Endothelial cell of umbilical vein (primary cell): ENCODE data around the gene VTI1A. TPM values are rescaled to one million over a fixed set of nuclear protein-coding genes. Genes with fewer than 3 reads are reported as not detected.

Experiments used
- BruUV-seq: library from RNA; stranded (reverse); fragments of 400-500 nt; replicated peaks from 2 replicates; lab custom pipeline; 2021; lab: Mats Ljungman, UMichigan
- CTCF ChIA-PET: fragments of 300-600, 350-600 bp; sonication (Branson Sonifier 250); formaldehyde crosslinking; loops from one replicate; lab custom pipeline; 2021; ENCODE audit warnings: antibody characterized with exemption, inconsistent platforms; lab: Charles Lee
- POLR2A ChIA-PET: fragments of 300-600, 350-600 bp; sonication (Branson Sonifier 250); formaldehyde crosslinking; loops from one replicate; lab custom pipeline; 2021; ENCODE audit warnings: antibody characterized with exemption, inconsistent platforms; lab: Charles Lee
- DNase-seq: peaks from one replicate; pipeline ENCODE4 v3.0.0-alpha.2; 2011; ENCODE audit warnings: low read depth, low spot score
- FAIRE-seq: peaks from 2 replicates; lab custom pipeline; 2011; peaks lifted over from hg19 to GRCh38; lab: Jason Lieb, UNC
- H2AFZ ChIP-seq: 2 replicates; pipeline ENCODE4 v1.6.0; 2012; ENCODE audit warnings: low read depth, low read length, control low read depth, inconsistent platforms
- H3K27ac ChIP-seq: 2 replicates; pipeline ENCODE4 v1.5.1; 2011; ENCODE audit warnings: low read depth, mild to moderate bottlenecking, control low read depth, low read length, moderate library complexity; ENCODE audit not compliant: insufficient read depth
- H3K27me3 ChIP-seq, 2 experiments: 2 replicates each; pipeline versions ENCODE4 v1.6.0 to v1.6.1; 2011; ENCODE audit warnings: low read length in 2 of 2, mixed read lengths in 1 of 2; ENCODE audit not compliant: control insufficient read depth in 2 of 2, insufficient read depth in 2 of 2
- H3K36me3 ChIP-seq, 2 experiments: 2 replicates in 1 of 2; 3 replicates in 1 of 2; pipeline ENCODE4 v1.5.1; 2011; ENCODE audit warnings: low read length in 2 of 2, mild to moderate bottlenecking in 1 of 2, moderate library complexity in 1 of 2; ENCODE audit not compliant: control insufficient read depth in 2 of 2, insufficient read depth in 2 of 2; ENCODE audit errors: extremely low read depth in 1 of 2
- H3K4me1 ChIP-seq: 3 replicates; pipeline ENCODE4 v1.5.1; 2011; ENCODE audit warnings: mild to moderate bottlenecking, low read length; ENCODE audit not compliant: control insufficient read depth, insufficient read depth; ENCODE audit errors: extremely low read depth
- H3K4me2 ChIP-seq: 2 replicates; pipeline ENCODE4 v1.6.1; 2011; ENCODE audit warnings: low read length, control low read depth, mixed read lengths; ENCODE audit not compliant: insufficient read depth
- H3K4me3 ChIP-seq, 3 experiments: fragments of 200-600 bp in 1 of 3; sonication (generic), shearing (Covaris generic) in 1 of 3; replicated peaks in 1 of 3; 2 replicates each; pipeline ENCODE4 v1.5.1; 2011 to 2016; ENCODE audit warnings: control low read depth in 3 of 3, low read length in 3 of 3, mild to moderate bottlenecking in 2 of 3, inconsistent platforms in 1 of 3, low read depth in 1 of 3, moderate library complexity in 1 of 3; ENCODE audit not compliant: insufficient read depth in 1 of 3
- H3K79me2 ChIP-seq: 2 replicates; pipeline ENCODE4 v1.6.0; 2012; ENCODE audit warnings: low read length, inconsistent platforms; ENCODE audit not compliant: control insufficient read depth, insufficient read depth
- H3K9ac ChIP-seq: replicated peaks from 2 replicates; pipeline ENCODE3; 2011; ENCODE audit warnings: low read length, control low read depth; ENCODE audit not compliant: insufficient read depth; ENCODE audit errors: extremely low read depth
- H3K9me1 ChIP-seq: replicated peaks from 3 replicates; pipeline ENCODE4 v1.6.0; 2011; ENCODE audit warnings: mild to moderate bottlenecking, low read length; ENCODE audit not compliant: control insufficient read depth, insufficient read depth; ENCODE audit errors: extremely low read depth
- H3K9me3 ChIP-seq: replicated peaks from 2 replicates; pipeline ENCODE4 v1.5.1; 2012; ENCODE audit warnings: low read length, inconsistent platforms; ENCODE audit not compliant: control insufficient read depth, insufficient read depth
- H4K20me1 ChIP-seq: replicated peaks from 2 replicates; pipeline ENCODE3; 2011; ENCODE audit warnings: mild to moderate bottlenecking, low read length; ENCODE audit not compliant: control insufficient read depth, insufficient read depth; ENCODE audit errors: extremely low read depth
- EZH2 ChIP-seq: IDR thresholded peaks from 2 replicates; pipeline ENCODE4 v1.6.1; 2012; ENCODE audit warnings: borderline replicate concordance, low read depth, mild to moderate bottlenecking, moderate library complexity, low read length, inconsistent platforms; ENCODE audit not compliant: severe bottlenecking
- FOS ChIP-seq: IDR thresholded peaks from 2 replicates; pipeline ENCODE4 v1.6.1; 2011; ENCODE audit warnings: mild to moderate bottlenecking, low read length, moderate library complexity, borderline replicate concordance; ENCODE audit not compliant: insufficient read depth
- GATA2 ChIP-seq: IDR thresholded peaks from 2 replicates; pipeline ENCODE4 v1.7.0; 2011; ENCODE audit warnings: low read depth, mild to moderate bottlenecking, moderate library complexity, mixed read lengths, low read length; ENCODE audit not compliant: insufficient read length, insufficient read depth
- JUN ChIP-seq: IDR thresholded peaks from 2 replicates; pipeline ENCODE4 v1.6.1; 2011; ENCODE audit warnings: borderline replicate concordance, low read depth; ENCODE audit not compliant: insufficient read length, insufficient read depth
- MYC ChIP-seq: IDR thresholded peaks from one replicate; pipeline ENCODE4 v1.6.1; 2011; ENCODE audit warnings: mild to moderate bottlenecking, low read depth, low read length
- POLR2A ChIP-seq: IDR thresholded peaks from 2 replicates; pipeline ENCODE4 v1.6.1; 2012; ENCODE audit warnings: low read depth, mild to moderate bottlenecking, control low read depth, low read length
- POLR2AphosphoS5 ChIP-seq: IDR thresholded peaks from 2 replicates; pipeline ENCODE4 v1.6.1; 2012; ENCODE audit warnings: low read depth, mild to moderate bottlenecking, control low read depth, low read length, moderate library complexity; ENCODE audit not compliant: insufficient read depth
- dilution Hi-C: fragments of 300-500 bp; cut with MboI; formaldehyde crosslinking; loops from one replicate; pipeline ENCODE4 v1.15.0; 2019; ENCODE audit warnings: low sequenced_read_pairs; ENCODE audit not compliant: extremely low pct_ligation_motif_present
- intact Hi-C: fragments of 100-400 bp; cut with micrococcal nuclease; formaldehyde crosslinking; loops from one replicate; pipeline ENCODE4 v1.10.0; 2022
- polyA plus RNA-seq, 4 experiments: library from polyadenylated mRNA; depleted of rRNA in 3 of 4; stranded (reverse) in 3 of 4; unstranded in 1 of 4; fragments of >200 nt; gene quantifications; 2 replicates each; pipeline versions ENCODE4 v1.2.1 to v1.2.3, GENCODE V29; 2011 to 2012; ENCODE audit warnings: missing spikeins in 1 of 4
- total RNA-seq: library from RNA; stranded (reverse); gene quantifications from 2 replicates; pipeline ENCODE4 v1.2.3, GENCODE V29; 2021
- TF ChIP-seq, protein P1 (sequence below): IDR thresholded peaks from 2 replicates; pipeline ENCODE4 v1.6.1; 2011; ENCODE audit not compliant: insufficient read depth, insufficient read length
- TF ChIP-seq, protein P2 (sequence below), 2 donors: IDR thresholded peaks; 1 replicate in 1 of 2; 2 replicates in 1 of 2; pipeline ENCODE4 v1.5.1; 2011; ENCODE audit warnings: low read length in 2 of 2, mild to moderate bottlenecking in 2 of 2, moderate library complexity in 2 of 2, control low read depth in 1 of 2, inconsistent platforms in 1 of 2, low read depth in 1 of 2; ENCODE audit not compliant: insufficient read depth in 1 of 2; ENCODE audit errors: extremely low read depth in 1 of 2

The VTI1A gene
- total and polyA plus RNA-seq, 2 donors (not counting 3 experiments of a cell fraction or from before 2014, with no cell fraction given) = 10.8 to 35.6 TPM

DNA sequence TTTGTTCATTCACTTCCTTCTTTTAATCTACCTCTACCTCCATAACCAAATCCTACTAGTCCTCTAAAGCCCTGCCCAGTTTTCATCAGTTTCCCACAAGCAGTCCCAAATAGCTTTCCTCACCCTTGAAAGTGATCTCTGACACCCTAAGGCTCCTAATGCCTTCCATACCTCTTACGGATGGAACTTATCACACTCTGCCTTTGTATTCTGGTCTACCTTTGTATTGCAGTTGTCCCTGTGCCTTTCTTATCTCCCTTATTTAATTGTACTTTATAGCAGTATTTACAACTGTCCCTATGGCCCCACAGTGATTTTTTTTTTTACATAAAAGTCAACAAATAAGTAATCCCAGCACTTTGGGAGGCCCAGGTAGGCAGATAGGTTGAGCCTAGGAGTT lies 39.3 kb upstream of the VTI1A start:
- H3K9me3 ChIP-seq = no peaks in the 10 kb centered on the region
- dilution Hi-C loops (no loop called here), intact Hi-C loops (no loop called here)
- ChIA-PET POLR2A (no interaction called here), CTCF (interaction anchor here (1.3 kb wide), 1 partner anchor 27 kb away, joined by 5 read pairs; no protein-coding TSS in a partner anchor)
- H3K27ac ChIP-seq = no peak overlapping the region
- peaks cover 10% of the 10 kb centered on the region for H3K4me1 ChIP-seq
- H4K20me1 ChIP-seq = no peaks in the 10 kb centered on the region
- DNase-seq (no peak), FAIRE-seq (no peak)
- no peak overlapping the region for H3K9ac ChIP-seq
- BruUV-seq = no TSS peak
- no peaks in the 10 kb centered on the region for H3K79me2 ChIP-seq
- no peaks in the 10 kb centered on the region for H3K36me3 ChIP-seq
- H3K4me3 ChIP-seq = no peak overlapping the region
- H3K27me3 ChIP-seq = no peaks in the 10 kb centered on the region
- TF ChIP-seq, protein P1, sequence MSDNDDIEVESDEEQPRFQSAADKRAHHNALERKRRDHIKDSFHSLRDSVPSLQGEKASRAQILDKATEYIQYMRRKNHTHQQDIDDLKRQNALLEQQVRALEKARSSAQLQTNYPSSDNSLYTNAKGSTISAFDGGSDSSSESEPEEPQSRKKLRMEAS = no peak
- TF ChIP-seq, protein P2, sequence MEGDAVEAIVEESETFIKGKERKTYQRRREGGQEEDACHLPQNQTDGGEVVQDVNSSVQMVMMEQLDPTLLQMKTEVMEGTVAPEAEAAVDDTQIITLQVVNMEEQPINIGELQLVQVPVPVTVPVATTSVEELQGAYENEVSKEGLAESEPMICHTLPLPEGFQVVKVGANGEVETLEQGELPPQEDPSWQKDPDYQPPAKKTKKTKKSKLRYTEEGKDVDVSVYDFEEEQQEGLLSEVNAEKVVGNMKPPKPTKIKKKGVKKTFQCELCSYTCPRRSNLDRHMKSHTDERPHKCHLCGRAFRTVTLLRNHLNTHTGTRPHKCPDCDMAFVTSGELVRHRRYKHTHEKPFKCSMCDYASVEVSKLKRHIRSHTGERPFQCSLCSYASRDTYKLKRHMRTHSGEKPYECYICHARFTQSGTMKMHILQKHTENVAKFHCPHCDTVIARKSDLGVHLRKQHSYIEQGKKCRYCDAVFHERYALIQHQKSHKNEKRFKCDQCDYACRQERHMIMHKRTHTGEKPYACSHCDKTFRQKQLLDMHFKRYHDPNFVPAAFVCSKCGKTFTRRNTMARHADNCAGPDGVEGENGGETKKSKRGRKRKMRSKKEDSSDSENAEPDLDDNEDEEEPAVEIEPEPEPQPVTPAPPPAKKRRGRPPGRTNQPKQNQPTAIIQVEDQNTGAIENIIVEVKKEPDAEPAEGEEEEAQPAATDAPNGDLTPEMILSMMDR (IDR thresholded peaks at IDR 0.05; ENCODE audit: extremely low read depth in 1 of 2, insufficient read depth in 1 of 2, low read depth in 1 of 2, low read length in 2 of 2) = no peak
- no peak for TF ChIP-seq JUN
- TF ChIP-seq EZH2 = no peak
- no peak for TF ChIP-seq POLR2AphosphoS5
- TF ChIP-seq GATA2 = no peak
- TF ChIP-seq MYC = no peak
- no peak for TF ChIP-seq POLR2A
- TF ChIP-seq FOS = no peak
- H3K9me1 ChIP-seq = no peaks in the 10 kb centered on the region
- no peak overlapping the region for H3K4me2 ChIP-seq
- no peak overlapping the region for H2AFZ ChIP-seq
